PFSK-1 (cell line): ENCODE data around the gene C1QTNF2.

ENCODE experiments used
- POLR2AphosphoS5 ChIP-seq: IDR thresholded peaks from 2 replicates; pipeline ENCODE4 v1.6.1; 2012; ENCODE audit warnings: low read depth, mild to moderate bottlenecking, control low read depth, low read length, moderate library complexity
- REST ChIP-seq, 2 experiments: IDR thresholded peaks; 2 replicates each; pipeline versions ENCODE4 v1.6.1 to v1.8.0; 2011 to 2012; ENCODE audit warnings: low read depth in 2 of 2, low read length in 2 of 2, control low read depth in 1 of 2, inconsistent platforms in 1 of 2, mild to moderate bottlenecking in 1 of 2, moderate library complexity in 1 of 2; ENCODE audit not compliant: insufficient read depth in 1 of 2
- SIN3A ChIP-seq: IDR thresholded peaks from 2 replicates; pipeline ENCODE4 v1.6.1; 2012; ENCODE audit warnings: mild to moderate bottlenecking, low read length, moderate library complexity, borderline replicate concordance; ENCODE audit not compliant: insufficient read depth

DNA sequence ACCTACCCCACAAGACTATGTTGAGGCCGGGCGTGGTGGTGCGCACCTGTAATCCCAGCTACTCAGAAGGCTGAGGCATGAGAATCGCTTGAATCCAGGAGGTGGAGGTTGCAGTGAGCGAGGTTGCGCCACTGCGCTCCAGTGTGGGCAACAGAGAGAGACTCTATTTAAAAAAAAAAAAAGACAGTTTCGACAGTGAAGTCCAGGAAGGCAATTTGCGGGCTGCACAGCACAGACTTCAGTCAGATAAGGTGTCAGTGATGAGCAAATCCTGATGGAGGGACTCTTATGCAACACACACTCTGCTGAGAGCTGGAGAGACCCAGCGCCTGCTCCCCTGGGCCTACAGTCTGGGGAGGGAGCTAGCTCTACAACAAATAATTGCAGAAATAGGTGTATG lies 72.2 kb downstream of the C1QTNF2 start:
- no peak for TF ChIP-seq REST (IDR thresholded peaks at IDR 0.05; ENCODE audit: insufficient read depth in 1 of 2, low read depth in 2 of 2, low read length in 2 of 2)
- TF ChIP-seq SIN3A: no peak
- TF ChIP-seq POLR2AphosphoS5: no peak
